Tibial artery (tissue), 4 donors: Measurements from ENCODE around the gene PDK2.

Source experiments
- DNase-seq, 2 donors: peaks; one replicate each; pipeline ENCODE4 v3.0.0-alpha.2; 2019
- H3K27ac ChIP-seq, 2 donors: fragments of 200-600 bp; sonication (generic) in 1 of 2; 1 replicate in 1 of 2; 2 replicates in 1 of 2; pipeline ENCODE4 v1.5.1; 2018 to 2019; ENCODE audit warnings: mild to moderate bottlenecking in 1 of 2
- H3K27me3 ChIP-seq, 2 donors: fragments of 200-600 bp; sonication (generic) in 1 of 2; one replicate each; pipeline versions ENCODE4 v1.5.1 to v1.6.0; 2016 to 2019
- H3K36me3 ChIP-seq, 3 donors: fragments of 200-600 bp; sonication (generic) in 2 of 3; one replicate each; pipeline ENCODE4 v1.5.1; 2016 to 2019; ENCODE audit warnings: mild to moderate bottlenecking in 2 of 3
- H3K4me1 ChIP-seq, 4 donors: fragments of 200-600 bp; sonication (generic) in 2 of 4; 1 replicate in 3 of 4; 2 replicates in 1 of 4; pipeline ENCODE4 v1.5.1; 2016 to 2019
- H3K4me3 ChIP-seq, 2 donors: fragments of 200-600 bp; sonication (generic) in 1 of 2; 1 replicate in 1 of 2; 2 replicates in 1 of 2; pipeline ENCODE4 v1.5.1; 2018 to 2019; ENCODE audit warnings: mild to moderate bottlenecking in 2 of 2
- H3K9me3 ChIP-seq, 3 donors: fragments of 200-600 bp; sonication (generic) in 1 of 3; one replicate each; pipeline ENCODE4 v1.5.1; 2016 to 2019
- CTCF ChIP-seq, 2 experiments: fragments of 200-600 bp in 1 of 2; fragments of 450-650 bp in 1 of 2; IDR thresholded peaks; one replicate each; pipeline ENCODE4 v1.5.1; 2017 to 2019; ENCODE audit warnings: antibody characterized with exemption in 2 of 2, mild to moderate bottlenecking in 1 of 2, moderate library complexity in 1 of 2
- intact Hi-C: fragments of 100-400 bp; cut with DNase I; formaldehyde crosslinking; loops from one replicate; pipeline ENCODE4 v1.15.0; 2023; ENCODE audit warnings: low total_unique reads

PDK2 gene

GRCh38 chr17:50048146-50048720 is 46.9 kb upstream of the PDK2 start:
- DNase-seq = peak in 1 of 2 donors; percentile 13
- Histone ChIP-seq H3K27ac (no peak overlapping the region), H3K9me3 (no peaks in the 10 kb centered on the region), H3K27me3 (no peaks in the 10 kb centered on the region), H3K4me1 (peaks cover 5 to 40% (median 31%) of the 10 kb centered on the region in 4 donors), H3K4me3 (no peak overlapping the region), H3K36me3 (no peaks in the 10 kb centered on the region)
- intact Hi-C loops = no loop called here
- no peak for TF ChIP-seq CTCF (IDR thresholded peaks at IDR 0.05)

- Histone ChIP-seq H3K4me3 (no peak overlapping the region), H3K9me3 (no peaks in the 10 kb centered on the region), H3K27ac (no peak overlapping the region), H3K27me3 (no peaks in the 10 kb centered on the region), H3K36me3 (no peaks in the 10 kb centered on the region), H3K4me1 (peaks cover 0 to 38% (median 26%) of the 10 kb centered on the region in 4 donors)
- TF ChIP-seq CTCF (IDR thresholded peaks at IDR 0.05) = no peak
- intact Hi-C loops = no loop called here
- no peak for DNase-seq
These were observed 46.2 kb upstream of the PDK2 start for GRCh38 chr17:50048988-50049387.

GRCh38 chr17:50049636-50050035 is 45.5 kb upstream of the PDK2 start:
- Histone ChIP-seq H3K27ac (no peak overlapping the region), H3K4me1 (peaks cover 0 to 38% (median 27%) of the 10 kb centered on the region in 4 donors), H3K9me3 (no peaks in the 10 kb centered on the region), H3K4me3 (no peak overlapping the region), H3K27me3 (no peaks in the 10 kb centered on the region), H3K36me3 (no peaks in the 10 kb centered on the region)
- intact Hi-C loops = no loop called here
- no peak for DNase-seq
- TF ChIP-seq CTCF (IDR thresholded peaks at IDR 0.05) = no peak

- no peak overlapping the region for H3K4me3 ChIP-seq
- TF ChIP-seq CTCF (IDR thresholded peaks at IDR 0.05) = no peak
- intact Hi-C loops = no loop called here
- no peaks in the 10 kb centered on the region for H3K36me3 ChIP-seq
- peaks cover 0 to 35% (median 24%) of the 10 kb centered on the region in 4 donors for H3K4me1 ChIP-seq
- H3K27me3 ChIP-seq = no peaks in the 10 kb centered on the region
- DNase-seq = no peak
- no peak overlapping the region for H3K27ac ChIP-seq
- H3K9me3 ChIP-seq = no peaks in the 10 kb centered on the region
These were observed 44.6 kb upstream of the PDK2 start for GRCh38 chr17:50050431-50051032.

GRCh38 chr17:50051082-50051576 is 44.0 kb upstream of the PDK2 start:
- H3K27ac ChIP-seq = no peak overlapping the region

More at GRCh38 chr17:50051082-50051576, 44.0 kb upstream of the PDK2 start:
- Histone ChIP-seq H3K27me3 (no peaks in the 10 kb centered on the region), H3K4me3 (no peak overlapping the region), H3K36me3 (no peaks in the 10 kb centered on the region), H3K4me1 (peaks cover 0 to 35% (median 24%) of the 10 kb centered on the region in 4 donors), H3K9me3 (no peaks in the 10 kb centered on the region)
- no peak for TF ChIP-seq CTCF (IDR thresholded peaks at IDR 0.05)
- DNase-seq = no peak
- intact Hi-C loops = no loop called here
